Tibial nerve (tissue), 3 donors: ENCODE data around the gene GGA2.

Experiments
- POLR2A ChIP-seq, 2 donors: fragments of 450-650 bp; IDR thresholded peaks; one replicate each; pipeline ENCODE4 v1.6.1; 2017; ENCODE audit warnings: antibody characterized with exemption in 2 of 2, mild to moderate bottlenecking in 2 of 2, moderate library complexity in 2 of 2
- TF ChIP-seq, protein P1 (sequence below), 5 experiments: fragments of 200-600 bp in 3 of 5; fragments of 450-650 bp in 2 of 5; sonication (generic) in 3 of 5; IDR thresholded peaks; one replicate each; pipeline ENCODE4 v1.5.1; 2016 to 2019; ENCODE audit warnings: antibody characterized with exemption in 5 of 5, mild to moderate bottlenecking in 3 of 5, moderate library complexity in 2 of 5

DNA sequence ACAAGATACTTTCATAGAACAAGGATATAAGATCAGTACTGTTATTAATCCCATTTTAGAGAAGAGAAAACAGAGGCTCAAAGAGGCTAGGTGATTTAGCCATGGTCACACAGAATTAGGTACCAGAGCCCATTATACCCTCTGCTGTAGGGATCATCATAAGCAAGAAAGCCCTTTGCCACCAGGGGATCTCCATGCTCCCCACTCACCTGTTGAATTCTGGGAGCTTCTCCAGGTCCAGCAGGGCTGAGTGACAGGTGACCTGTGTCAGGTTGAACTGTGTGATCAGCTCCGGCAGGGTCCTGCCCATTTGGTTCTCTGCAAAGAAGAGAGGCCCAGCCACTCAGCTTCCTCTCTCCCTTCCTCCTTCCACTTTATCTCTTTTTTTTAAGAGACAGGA lies 22.2 kb upstream of the GGA2 start:
- TF ChIP-seq, protein P1, sequence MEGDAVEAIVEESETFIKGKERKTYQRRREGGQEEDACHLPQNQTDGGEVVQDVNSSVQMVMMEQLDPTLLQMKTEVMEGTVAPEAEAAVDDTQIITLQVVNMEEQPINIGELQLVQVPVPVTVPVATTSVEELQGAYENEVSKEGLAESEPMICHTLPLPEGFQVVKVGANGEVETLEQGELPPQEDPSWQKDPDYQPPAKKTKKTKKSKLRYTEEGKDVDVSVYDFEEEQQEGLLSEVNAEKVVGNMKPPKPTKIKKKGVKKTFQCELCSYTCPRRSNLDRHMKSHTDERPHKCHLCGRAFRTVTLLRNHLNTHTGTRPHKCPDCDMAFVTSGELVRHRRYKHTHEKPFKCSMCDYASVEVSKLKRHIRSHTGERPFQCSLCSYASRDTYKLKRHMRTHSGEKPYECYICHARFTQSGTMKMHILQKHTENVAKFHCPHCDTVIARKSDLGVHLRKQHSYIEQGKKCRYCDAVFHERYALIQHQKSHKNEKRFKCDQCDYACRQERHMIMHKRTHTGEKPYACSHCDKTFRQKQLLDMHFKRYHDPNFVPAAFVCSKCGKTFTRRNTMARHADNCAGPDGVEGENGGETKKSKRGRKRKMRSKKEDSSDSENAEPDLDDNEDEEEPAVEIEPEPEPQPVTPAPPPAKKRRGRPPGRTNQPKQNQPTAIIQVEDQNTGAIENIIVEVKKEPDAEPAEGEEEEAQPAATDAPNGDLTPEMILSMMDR (IDR thresholded peaks at IDR 0.05), result no peak
- no peak for TF ChIP-seq POLR2A (IDR thresholded peaks at IDR 0.05)
